ENCODE results near the gene CENPU.

CENPU gene

DNA sequence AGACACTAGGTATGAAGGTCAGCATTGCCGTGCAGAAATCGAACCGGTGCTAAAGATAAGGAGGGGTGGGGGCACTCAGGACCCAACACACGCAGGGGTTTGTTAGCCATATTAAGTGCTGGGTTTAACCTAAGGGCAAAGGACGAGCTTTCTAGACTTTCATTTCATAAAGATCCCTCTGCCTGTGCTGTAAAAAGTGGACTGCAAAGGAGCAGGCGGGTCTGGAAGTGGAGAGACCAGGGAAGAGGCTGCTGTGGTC is 85.9 kb downstream of the CENPU start:
- no peak for TF ChIP-seq FOXK2 (IDR thresholded peaks at IDR 0.05)
- no peak for TF ChIP-seq ARNT (IDR thresholded peaks at IDR 0.05)
- TF ChIP-seq SP1 (IDR thresholded peaks at IDR 0.05): no peak
- no peak for TF ChIP-seq CTBP1 (IDR thresholded peaks at IDR 0.05; ENCODE audit: borderline replicate concordance)
- no peak for TF ChIP-seq LEF1 (IDR thresholded peaks at IDR 0.05; ENCODE audit: borderline replicate concordance)
- no peak for TF ChIP-seq NFRKB (IDR thresholded peaks at IDR 0.05)
- no peak for TF ChIP-seq FOXA1 (IDR thresholded peaks at IDR 0.05)
- no peak for TF ChIP-seq HDGF (IDR thresholded peaks at IDR 0.05; ENCODE audit: borderline replicate concordance)
- no peak for TF ChIP-seq ELF4 (IDR thresholded peaks at IDR 0.05)
- TF ChIP-seq, protein P1, sequence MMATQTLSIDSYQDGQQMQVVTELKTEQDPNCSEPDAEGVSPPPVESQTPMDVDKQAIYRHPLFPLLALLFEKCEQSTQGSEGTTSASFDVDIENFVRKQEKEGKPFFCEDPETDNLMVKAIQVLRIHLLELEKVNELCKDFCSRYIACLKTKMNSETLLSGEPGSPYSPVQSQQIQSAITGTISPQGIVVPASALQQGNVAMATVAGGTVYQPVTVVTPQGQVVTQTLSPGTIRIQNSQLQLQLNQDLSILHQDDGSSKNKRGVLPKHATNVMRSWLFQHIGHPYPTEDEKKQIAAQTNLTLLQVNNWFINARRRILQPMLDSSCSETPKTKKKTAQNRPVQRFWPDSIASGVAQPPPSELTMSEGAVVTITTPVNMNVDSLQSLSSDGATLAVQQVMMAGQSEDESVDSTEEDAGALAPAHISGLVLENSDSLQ (IDR thresholded peaks at IDR 0.05): no peak
- no peak for TF ChIP-seq BHLHE40 (IDR thresholded peaks at IDR 0.05; ENCODE audit: borderline replicate concordance)
- no peak for TF ChIP-seq ZNF384 (IDR thresholded peaks at IDR 0.05)
- TF ChIP-seq TARDBP (IDR thresholded peaks at IDR 0.05): no peak
- TF ChIP-seq SUZ12 (IDR thresholded peaks at IDR 0.05): no peak
- TF ChIP-seq L3MBTL2 (conservative IDR thresholded peaks at IDR 0.05): no peak
- TF ChIP-seq FOXM1 (IDR thresholded peaks at IDR 0.05; ENCODE audit: borderline replicate concordance): no peak
- ChIA-PET POLR2A (interaction anchor here (1.0 to 3.8 kb wide), 8 partner anchors 9 to 173 kb away, joined by 3 to 17 read pairs (median 8); partner anchors contain the start of gene CENPU), CTCF (interaction anchor here (0.5 to 1.5 kb wide), 2 partner anchors 33 to 346 kb away, joined by 3 to 4 read pairs; no protein-coding TSS in a partner anchor)
- DNase-seq (ENCODE audit: extremely low spot score): no peak

DNA sequence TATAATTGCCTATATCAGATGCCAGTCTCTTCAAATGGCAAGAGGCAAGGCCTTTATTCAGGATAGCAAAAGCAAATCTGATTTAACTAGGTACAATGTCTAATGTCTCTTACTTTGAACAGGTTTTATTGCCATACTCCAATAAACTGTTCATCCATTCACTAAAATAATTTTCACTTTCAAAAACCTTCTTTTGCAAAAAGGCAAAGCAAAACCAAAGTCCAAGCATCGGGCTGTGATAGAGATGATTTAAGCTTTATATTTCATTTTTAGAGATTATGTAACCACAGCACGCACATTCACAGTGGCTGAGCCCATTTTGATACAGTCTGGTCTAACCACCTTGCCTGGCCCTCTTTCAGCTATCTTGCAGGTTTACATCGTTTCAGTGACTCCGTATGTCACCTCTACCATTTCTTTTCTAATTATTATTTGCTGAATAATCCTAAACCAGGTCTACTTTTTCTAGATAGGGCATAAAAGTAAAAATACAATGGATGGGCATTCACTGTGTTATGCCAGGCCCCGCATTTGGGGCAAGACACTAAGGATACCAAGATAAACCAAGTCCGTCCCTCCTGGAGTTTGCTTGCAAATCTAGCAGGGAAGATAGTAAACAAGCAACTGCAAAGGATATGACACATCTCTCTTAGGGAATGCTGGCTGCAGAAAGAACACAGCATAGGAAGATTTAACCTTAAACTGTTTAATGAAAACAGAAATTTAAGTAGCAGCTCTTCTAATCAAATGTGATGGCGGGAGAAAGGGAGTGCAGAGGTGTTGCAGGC is 86.4 kb downstream of the CENPU start:
- CTCF ChIA-PET: interaction anchor here (0.7 kb wide), 1 partner anchor 348 kb away, joined by 5 read pairs; no protein-coding TSS in a partner anchor
- POLR2A ChIA-PET: interaction anchor here (1.0 to 3.8 kb wide), 7 partner anchors 8 to 172 kb away, joined by 3 to 13 read pairs (median 7); partner anchors contain the start of gene CENPU
- no peak for DNase-seq (ENCODE audit: extremely low spot score)
- TF ChIP-seq, protein P1 (IDR thresholded peaks at IDR 0.05): no peak
- TF ChIP-seq FOXK2 (IDR thresholded peaks at IDR 0.05) (no peak), SP1 (IDR thresholded peaks at IDR 0.05) (no peak), NFRKB (IDR thresholded peaks at IDR 0.05) (no peak), HDGF (IDR thresholded peaks at IDR 0.05; ENCODE audit: borderline replicate concordance) (no peak), BHLHE40 (IDR thresholded peaks at IDR 0.05; ENCODE audit: borderline replicate concordance) (no peak), ELF4 (IDR thresholded peaks at IDR 0.05) (no peak), TARDBP (IDR thresholded peaks at IDR 0.05) (no peak), SUZ12 (IDR thresholded peaks at IDR 0.05) (no peak), FOXA1 (IDR thresholded peaks at IDR 0.05) (no peak), FOXM1 (IDR thresholded peaks at IDR 0.05; ENCODE audit: borderline replicate concordance) (no peak), CTBP1 (IDR thresholded peaks at IDR 0.05; ENCODE audit: borderline replicate concordance) (no peak), L3MBTL2 (conservative IDR thresholded peaks at IDR 0.05) (no peak), LEF1 (IDR thresholded peaks at IDR 0.05; ENCODE audit: borderline replicate concordance) (no peak), ZNF384 (IDR thresholded peaks at IDR 0.05) (no peak), ARNT (IDR thresholded peaks at IDR 0.05) (no peak)

DNA sequence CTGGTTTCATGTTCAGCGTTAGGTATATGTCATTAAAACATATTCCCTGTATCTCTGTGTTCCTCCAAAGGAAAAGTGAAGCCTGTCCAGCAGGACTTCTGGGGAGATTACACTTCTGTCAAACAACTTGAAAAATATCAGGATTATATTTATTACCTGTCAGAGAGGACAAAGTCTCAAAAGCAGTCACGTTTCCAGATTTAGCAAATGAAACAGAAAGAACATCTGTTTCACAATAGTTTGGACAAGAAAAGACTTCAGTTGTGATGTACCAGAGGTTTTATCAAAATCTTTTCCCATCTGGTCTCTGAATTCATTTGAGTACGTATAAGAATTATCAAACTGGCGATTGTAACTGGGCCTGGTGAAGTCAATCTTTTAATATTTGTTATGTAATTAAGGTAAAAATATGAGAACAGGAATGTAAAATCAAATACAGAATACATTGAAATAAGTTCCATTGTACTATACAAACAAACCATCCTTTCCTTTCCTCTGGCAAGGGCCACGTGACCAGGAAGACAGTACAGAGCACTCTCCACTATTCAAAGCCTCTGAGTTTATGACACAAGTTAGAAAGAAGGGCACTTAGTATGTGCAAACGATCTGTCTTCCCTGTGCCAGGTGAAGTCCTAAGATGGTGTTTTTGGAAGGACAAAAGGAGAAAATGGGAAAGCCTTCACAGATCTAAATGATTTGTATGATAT is 87.8 kb downstream of the CENPU start:
- TF ChIP-seq CTBP1 (IDR thresholded peaks at IDR 0.05; ENCODE audit: borderline replicate concordance): no peak
- TF ChIP-seq FOXM1 (IDR thresholded peaks at IDR 0.05; ENCODE audit: borderline replicate concordance): no peak
- POLR2A ChIA-PET: interaction anchor here (0.6 kb wide), 1 partner anchor 88 kb away, joined by 3 read pairs; the partner anchor contains the start of gene CENPU
- CTCF ChIA-PET: no interaction called here

DNA sequence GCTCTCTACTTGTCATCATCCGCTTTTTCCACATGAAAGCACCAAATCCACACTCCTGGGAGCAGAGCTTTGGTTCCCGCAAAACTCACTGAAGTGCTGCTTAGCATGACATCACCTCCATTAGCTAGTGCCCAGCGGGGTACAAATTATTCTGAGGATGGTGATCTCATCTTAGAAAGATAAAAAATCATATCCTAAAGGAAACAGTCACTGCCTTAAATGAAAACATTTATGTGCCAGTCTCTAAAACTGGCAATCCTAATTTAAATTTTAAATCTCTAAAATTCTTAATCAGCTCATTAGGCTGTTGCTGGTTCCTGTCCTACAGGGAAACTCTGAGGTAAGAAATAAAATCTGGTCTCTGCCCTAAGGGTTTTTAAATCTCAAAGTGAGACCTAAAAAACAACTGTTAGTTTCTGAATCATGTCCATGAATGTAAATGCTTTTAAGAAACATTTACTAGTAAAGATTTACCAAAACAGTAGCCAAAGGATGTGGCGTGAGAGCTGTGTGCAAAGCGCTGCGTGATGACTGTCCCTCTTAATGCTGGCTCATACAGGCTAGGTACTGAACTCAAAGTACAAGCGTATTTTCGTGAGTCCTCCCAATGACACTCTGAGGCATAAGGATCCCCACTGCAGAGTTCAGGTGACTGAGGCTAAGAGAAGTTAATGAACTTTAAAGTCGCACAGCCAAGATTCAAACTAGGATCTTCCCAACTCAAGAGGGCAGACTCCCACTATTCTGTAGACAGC is 89.2 kb downstream of the CENPU start:
- TF ChIP-seq, protein P1 (IDR thresholded peaks at IDR 0.05): no peak
- TF ChIP-seq ELF4 (IDR thresholded peaks at IDR 0.05) (no peak), ARNT (IDR thresholded peaks at IDR 0.05) (no peak), NFRKB (IDR thresholded peaks at IDR 0.05) (no peak), ZNF384 (IDR thresholded peaks at IDR 0.05) (no peak), TARDBP (IDR thresholded peaks at IDR 0.05) (no peak), SP1 (IDR thresholded peaks at IDR 0.05) (no peak), SUZ12 (IDR thresholded peaks at IDR 0.05) (no peak), LEF1 (IDR thresholded peaks at IDR 0.05; ENCODE audit: borderline replicate concordance) (no peak), HDGF (IDR thresholded peaks at IDR 0.05; ENCODE audit: borderline replicate concordance) (no peak), FOXK2 (IDR thresholded peaks at IDR 0.05) (no peak), BHLHE40 (IDR thresholded peaks at IDR 0.05; ENCODE audit: borderline replicate concordance) (no peak), FOXM1 (IDR thresholded peaks at IDR 0.05; ENCODE audit: borderline replicate concordance) (no peak)
- POLR2A ChIA-PET: interaction anchor here (0.9 to 1.3 kb wide), 2 partner anchors 90 to 170 kb away, joined by 4 read pairs; partner anchors contain the start of genes CENPU and IRF2

More for the DNA sequence above, 87.8 kb downstream of the CENPU start:
- DNase-seq (ENCODE audit: extremely low spot score): no peak

More for the DNA sequence above, 89.2 kb downstream of the CENPU start:
- CTCF ChIA-PET: no interaction called here
- DNase-seq (ENCODE audit: extremely low spot score): no peak
